SKM-1 (cell line): ENCODE measurements around the gene IRF2BP1.
"Not testable (repeated sequence)": the region's sequence is repeated elsewhere in the genome, so short reads cannot be mapped to it uniquely, and the experiment has no call there.

Experiments used
- DNase-seq: peaks from one replicate; lab custom pipeline; 2025; ENCODE audit not compliant: unreplicated experiment; lab: John Stamatoyannopoulos, UW

Gene IRF2BP1

DNA sequence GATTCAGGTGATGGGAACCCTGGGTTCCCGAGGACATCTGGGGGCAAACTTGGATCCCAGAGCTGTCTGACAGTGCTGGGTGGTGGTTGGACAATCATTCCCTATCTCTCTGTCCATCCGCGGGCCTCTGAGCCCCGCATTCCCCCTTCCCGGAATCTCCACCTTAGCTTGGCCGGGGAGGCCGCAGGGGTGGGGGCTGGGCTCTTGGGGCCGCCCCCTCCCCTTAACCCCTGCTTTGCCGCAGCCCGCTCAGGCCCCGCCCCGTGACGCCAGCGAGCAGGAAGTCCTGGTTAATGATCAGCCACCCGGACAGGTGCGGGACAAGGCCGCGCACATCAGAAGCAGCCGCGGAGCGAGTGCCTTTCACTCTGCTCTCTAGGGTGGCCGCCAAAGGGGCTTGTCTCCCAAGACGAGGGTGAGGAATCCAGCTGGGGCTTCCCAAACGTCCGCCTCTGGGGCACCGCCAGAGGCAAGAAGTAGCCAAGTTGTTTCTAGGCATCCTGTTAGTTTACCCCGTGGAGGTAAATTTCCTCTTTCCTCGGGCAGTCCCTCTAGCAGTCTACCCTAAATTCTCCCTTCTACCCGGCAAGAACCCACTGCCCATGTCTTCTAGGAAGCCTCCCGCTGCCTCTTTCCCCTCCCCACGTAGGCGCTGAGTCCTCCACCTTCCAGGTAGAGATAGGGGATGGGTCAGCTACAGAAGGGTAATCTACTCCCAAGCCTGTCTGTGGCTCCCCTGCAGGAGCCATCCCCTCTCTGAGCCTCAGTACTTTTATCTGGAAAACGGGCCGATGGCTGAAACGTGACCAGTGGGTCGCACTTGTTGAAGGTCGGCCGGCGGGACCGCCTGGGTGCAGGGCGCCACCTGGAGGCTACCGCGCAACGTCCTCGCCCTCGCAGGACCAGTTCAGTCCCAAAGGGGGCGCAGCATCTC is 3.0 kb downstream of the IRF2BP1 start:
- DNase-seq: peak; percentile 30

DNA sequence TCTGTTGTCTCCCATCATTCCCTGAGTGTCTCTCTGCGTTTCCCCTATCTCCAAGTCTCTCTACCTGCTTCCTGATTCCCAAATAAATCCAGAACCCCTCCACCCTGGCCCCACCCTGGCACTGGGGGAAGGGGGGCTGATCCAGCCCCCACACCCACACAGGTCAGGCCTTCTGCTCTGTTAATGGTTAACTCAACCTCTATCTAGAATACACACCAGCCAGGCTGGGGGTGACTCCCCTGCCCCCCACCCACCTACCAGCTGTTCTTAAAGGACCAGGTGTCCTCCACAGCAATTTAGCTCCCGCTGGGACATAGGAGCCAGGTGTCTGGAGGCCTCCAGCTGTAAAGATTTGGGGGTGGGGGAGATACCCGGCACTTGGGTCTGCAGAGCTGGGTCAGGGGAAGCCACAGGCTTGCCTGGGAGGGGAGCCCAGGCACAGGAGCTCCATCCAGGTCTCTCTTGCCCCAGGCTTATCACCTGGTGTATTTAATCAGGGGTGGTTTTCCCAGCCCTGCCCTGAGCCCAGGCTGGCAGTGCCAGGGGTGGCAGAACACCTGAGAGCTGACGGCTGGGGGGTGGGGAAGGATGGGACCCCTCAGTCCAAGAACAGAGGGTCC is 3.9 kb downstream of the IRF2BP1 start:
- no peak for DNase-seq

DNA sequence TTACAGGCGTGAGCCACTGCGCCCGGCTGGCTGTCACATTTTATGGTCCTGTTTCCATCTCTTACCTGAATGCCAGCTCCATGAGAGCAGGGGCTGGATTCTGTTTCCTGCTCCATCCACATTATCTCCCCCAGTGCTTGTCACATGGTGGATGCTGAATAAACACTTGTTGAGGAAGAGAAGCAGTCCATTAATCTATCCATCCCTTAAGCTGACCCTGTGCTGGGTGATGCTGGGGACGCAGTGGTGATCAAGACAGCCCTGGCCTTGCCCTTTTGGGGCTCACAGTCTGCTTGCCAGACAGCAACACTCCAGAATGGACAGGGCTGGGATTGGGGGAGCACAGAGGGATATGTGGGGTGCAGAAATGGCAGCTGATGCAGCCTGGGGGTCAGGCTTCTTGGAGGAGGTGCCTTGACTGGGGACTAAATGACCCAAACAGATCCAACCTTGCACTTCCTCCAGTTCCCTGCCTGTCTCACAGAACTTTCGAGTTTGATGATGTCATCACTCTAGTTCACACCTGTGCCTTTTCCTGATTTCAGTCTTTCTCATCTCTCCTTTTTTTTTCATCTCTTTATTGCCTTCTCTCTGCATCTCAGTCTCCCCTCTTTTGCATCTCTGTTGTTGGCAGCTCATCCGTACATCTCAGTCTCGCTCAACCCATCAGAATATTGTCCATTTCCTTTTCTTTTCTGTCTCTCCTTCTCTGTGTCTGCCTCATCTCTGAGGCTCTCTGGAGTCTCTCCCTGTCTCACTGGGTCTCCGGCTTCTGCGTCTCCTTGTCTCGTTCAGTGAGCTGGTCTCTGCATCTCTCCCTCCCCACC is 4.6 kb downstream of the IRF2BP1 start:
- no peak for DNase-seq

DNA sequence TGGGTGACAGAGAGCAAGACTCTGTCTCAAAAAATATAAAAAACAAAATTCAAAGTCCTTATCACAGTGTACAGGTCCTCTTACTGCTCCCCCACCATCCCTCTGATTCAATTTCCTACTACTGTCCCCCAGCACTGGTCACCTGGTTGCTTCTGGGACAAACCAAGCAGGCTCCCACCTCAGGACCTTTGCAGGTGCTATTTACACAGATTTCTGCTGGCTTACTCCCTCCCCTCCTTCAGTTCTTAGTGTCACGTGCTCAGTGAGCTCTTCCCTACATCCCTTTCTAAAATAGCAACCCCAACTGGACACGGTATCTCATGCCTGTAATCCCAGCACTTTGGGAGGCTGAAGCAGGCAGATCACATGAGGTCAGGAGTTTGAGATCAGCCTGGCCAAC is 6.0 kb downstream of the IRF2BP1 start:
- no peak for DNase-seq

DNA sequence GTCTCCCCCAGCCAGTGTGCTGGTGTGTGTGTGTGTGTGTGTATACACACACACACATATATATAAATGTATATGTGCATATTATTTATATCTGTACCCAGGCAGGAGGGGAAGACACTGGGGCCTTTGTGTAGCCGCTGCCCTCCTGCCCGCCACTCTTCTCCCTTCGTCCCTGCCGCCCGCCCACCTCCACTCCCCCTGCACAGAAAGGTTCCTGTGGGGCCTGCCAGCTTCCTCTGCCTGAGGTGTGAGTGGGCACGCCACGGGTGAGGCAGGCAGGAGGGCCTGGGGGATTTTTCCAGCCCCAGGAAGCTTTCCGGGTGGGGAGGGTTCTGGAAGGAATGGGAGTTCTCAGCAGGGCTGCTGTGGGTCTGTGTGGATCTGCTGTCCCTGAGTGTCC is 6.9 kb downstream of the IRF2BP1 start:
- no peak for DNase-seq

DNA sequence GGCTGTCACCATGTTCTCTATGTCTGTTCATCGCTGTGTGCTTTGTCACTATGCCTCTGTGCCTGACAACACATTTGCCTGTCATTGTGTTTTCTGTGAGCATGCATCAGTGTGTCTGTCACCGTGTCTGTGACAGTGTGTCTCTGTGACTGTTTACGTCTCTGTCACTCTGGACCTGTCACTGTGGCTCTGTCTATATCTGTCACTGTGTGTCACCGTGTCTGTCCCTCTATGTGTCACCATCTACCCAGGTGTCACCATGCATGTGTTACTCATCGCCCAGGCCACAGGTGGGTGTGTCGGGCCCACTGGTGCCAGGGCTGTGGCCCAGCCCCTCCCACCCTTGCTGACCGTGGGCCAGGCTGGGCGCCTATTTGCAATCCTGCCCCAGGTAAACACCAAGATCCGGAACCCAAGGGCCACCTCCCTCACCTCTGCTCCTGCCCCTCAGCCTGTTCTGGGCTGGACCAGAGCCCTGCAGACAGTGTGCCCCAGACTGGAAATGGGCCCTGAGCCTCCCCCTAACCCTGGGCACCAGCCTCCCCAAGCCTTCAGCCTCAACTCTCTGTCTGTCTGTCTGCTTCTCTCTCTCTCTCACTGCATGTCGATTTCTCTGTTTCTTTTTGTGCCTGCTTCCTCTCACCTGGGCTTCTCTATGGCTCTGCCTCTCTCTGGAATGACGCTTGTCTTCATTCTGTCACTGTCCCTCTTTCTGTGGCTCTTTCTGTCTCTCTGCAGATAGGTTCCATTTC is 7.7 kb downstream of the IRF2BP1 start:
- DNase-seq: no peak

DNA sequence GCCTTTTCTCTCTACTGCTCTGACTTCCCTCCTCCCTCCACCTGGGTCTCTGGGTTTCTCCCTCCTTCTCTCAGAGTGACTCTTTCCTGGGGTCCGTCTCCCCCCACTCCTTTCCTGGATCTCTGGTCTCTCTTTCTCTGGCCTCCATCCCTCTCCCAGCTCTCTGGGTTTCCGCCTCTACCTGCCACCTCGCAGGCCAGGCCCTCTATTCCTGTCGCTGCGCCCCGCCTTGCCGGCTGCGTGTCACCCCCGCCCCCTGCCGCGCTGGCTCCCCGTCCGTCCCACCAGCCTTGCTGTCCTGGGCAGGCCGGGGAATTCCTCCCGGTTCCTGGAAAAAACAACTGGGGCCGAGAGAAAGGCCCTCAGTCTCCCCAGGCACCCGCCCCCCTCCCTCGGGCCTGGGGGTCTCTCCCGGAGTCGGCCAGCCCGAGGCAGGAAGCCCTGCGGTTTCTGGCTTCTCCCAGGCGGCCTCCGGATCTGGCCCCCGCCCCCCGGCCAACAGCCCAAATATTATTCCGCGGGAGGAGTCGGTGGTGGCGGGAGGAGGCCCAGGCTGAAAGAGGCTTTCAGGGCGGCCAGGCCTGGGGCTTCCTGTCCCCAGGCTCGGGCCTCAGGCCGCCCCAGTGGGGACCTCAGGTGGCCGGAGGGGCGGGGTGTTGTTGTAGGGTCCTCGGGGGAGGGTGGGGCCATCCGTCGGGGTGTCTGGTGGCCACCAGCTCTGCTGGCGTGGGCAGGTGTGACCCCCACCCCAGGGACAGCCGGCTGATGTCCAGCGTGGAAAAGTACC is 9.3 kb downstream of the IRF2BP1 start:
- no peak for DNase-seq

DNA sequence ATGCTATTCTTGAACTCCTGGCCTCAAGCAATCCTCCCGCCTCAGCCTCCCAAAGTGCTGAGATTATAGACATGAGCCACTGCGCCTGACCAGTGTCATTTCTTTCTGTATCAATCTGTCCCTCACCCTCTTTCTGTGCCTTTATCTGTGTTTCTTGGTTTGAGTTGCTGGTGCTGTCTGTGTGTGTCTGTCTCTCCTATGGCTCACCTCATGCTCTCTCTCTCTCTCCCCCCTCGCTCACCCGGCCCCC is 9.9 kb downstream of the IRF2BP1 start:
- no peak for DNase-seq

DNA sequence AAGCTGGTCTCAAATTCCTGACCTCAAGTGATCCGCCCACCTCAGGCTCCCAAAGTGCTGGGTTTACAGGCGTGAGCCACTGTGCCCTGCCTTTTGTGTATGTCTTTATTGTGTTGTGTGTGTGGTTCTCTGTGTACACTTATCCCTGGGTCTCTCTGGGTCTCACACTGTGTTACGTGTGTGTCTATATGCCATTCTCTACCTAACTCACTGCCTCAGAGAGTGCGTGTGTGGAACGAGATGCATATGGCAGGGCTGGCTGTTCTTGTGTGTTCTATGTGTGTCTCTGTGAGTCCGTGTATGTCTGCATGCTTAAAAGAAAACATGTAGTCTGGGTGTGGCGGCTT is 11.3 kb downstream of the IRF2BP1 start:
- DNase-seq: no peak

DNA sequence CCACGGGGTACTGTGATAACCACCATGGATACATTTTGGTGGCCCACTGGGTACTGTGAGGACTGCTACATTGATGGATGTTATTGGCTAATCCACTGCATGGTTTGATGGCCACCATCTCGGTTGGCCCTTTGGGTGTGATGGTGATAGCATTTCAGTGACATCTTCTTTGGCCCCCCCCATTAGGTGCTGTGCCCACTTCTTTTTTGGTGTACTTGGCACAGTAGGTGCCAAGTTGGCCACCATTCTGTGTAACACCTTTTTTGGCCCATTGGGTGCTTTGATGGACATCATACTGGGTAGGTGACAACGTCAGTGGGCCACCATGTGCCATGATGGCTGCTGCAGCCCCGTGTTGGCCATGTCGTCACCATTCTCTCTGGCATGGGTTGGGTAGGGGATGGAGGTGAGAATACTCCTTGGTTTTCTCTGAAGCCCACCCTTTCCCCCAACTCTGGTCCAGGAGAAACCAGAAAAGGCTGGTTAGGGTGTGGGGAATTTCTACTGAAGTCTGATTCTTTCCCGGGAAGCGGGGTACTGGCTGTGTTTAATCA is 12.6 kb downstream of the IRF2BP1 start:
- DNase-seq: no peak

DNA sequence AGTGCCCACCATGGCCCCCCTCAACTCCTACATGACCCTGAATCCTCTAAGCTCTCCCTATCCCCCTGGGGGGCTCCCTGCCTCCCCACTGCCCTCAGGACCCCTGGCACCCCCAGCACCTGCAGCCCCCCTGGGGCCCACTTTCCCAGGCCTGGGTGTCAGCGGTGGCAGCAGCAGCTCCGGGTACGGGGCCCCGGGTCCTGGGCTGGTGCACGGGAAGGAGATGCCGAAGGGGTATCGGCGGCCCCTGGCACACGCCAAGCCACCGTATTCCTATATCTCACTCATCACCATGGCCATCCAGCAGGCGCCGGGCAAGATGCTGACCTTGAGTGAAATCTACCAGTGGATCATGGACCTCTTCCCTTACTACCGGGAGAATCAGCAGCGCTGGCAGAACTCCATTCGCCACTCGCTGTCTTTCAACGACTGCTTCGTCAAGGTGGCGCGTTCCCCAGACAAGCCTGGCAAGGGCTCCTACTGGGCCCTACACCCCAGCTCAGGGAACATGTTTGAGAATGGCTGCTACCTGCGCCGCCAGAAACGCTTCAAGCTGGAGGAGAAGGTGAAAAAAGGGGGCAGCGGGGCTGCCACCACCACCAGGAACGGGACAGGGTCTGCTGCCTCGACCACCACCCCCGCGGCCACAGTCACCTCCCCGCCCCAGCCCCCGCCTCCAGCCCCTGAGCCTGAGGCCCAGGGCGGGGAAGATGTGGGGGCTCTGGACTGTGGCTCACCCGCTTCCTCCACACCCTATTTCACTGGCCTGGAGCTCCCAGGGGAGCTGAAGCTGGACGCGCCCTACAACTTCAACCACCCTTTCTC is 13.6 kb downstream of the IRF2BP1 start:
- DNase-seq: no peak

DNA sequence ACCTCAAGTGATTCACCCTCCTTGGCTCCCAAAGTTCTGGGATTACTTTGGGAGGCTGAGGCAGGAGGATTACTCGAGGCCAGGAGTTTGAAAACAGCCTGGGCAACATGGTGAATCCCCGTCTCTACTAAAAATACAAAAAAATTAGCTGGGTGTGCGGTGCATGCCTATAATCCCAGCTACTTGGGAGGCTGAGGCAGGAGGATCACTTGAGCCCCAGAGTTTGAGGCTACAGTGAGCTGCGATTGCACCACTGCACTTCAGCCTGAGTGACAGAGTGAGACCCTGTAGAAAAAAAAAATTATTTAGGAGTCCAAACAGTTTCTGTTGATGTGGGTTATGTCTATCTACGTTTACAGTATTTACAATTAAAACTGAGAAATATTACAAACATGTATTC is 15.1 kb downstream of the IRF2BP1 start:
- no peak for DNase-seq

DNA sequence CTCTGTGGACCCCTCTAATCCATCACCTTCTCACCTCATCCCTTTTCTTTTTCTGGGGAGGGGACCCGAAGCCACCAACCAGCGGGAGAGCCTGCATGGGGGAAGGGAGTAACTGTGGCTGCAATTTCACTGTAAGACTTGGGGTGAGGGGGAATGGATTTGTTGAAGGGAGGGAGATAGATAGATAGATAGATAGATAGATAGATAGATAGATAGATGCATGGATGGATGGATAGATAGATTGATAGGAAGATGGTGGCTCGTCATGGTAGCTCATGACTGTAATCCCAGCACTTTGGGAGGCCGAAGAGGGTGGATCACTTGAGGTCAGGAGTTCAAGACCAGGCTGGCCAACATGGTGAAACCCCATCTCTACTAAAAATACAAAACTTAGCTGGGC is 18.7 kb downstream of the IRF2BP1 start:
- not testable (repeated sequence) for DNase-seq

DNA sequence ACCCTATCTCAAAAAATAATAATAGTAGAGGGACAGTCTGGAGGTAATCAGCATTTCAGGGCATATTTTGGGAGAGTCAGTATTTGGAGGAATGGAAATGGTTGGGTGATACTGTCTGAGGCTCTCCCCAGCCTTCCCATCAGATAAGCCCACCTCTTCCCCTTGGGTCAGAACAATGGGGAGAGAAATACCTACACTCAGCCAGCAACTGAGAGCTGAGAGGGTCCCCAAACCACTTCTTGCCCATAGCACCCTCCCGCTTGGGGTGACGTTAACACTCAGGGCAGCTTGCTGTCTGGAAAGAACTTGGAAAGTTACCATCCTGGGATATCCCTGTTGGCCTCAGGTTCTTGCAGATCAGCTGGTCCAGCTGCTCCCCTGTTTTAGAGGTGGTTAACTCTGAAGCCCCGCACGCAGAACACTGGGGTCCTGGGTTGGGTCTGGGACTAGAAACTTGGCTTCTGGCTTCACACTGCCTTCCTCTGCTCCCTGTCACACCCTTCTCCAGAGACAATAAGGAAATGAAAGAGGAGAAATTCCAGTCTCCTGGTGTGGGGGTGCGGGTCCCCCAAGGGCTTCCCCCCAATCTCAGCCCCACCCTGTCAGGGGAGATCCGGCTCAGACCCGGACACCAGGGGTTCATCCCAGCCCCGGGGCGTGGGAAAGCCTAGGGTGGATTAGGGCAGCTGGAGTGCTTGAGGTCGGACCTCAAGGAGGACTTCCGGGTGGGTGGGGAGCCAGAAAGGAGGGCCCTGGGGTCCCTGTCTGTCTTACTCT is 19.4 kb downstream of the IRF2BP1 start:
- DNase-seq: no peak

DNA sequence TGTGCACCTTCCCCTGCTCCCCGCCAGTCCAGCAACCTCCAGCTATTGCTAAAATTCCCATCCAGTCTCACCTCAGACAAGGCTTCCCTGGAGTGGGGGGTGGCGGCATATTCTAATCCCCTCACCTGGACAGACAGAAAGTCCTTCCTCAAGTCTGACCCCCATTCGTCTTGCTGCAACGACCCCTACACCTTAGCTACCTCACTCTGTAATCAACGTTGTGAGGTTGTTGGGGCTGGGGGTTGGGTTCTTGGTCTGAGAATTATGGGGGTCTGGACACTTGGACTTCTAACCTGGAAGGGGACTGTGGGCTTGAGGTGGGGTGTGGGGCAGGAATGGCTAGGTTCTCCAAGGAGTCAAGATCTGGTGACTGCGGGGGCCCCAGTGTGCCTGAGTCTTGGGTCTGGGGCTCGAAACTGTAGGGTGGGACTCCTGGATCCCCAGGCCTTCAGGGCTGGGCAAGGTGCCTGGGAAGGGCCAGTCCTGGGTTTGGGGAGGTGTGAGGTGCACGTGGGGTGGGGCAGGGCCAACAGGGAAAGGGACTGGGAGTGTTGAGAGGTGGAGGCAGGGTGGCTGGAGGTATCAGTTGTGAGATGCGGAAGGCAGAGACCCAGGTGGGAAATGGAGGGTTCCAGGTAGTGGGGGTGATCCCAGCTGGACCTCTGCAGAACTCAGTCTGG is 20.5 kb downstream of the IRF2BP1 start:
- DNase-seq: no peak

DNA sequence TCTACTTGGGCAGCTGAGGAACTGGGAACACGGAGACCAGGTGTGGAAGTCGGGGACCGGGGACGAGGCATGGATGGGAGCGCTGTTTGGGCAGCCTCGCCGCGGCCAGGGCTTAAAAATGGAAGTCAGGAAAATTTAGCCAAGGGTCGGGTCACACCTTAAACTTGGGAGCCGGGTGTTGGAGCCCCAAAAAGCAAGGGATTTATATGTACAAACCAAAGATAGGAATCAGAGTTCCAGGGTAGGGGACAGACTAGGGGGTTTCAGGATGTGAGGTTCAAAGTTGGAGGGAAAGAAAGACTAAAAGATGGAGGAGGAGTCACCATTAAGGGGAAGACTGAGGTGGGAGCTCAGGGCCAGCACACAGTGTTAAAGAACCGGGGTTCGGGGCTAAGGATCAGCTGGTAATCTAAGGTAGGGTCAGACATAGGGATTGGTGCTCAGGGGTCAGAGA is 21.3 kb downstream of the IRF2BP1 start:
- DNase-seq: no peak

DNA sequence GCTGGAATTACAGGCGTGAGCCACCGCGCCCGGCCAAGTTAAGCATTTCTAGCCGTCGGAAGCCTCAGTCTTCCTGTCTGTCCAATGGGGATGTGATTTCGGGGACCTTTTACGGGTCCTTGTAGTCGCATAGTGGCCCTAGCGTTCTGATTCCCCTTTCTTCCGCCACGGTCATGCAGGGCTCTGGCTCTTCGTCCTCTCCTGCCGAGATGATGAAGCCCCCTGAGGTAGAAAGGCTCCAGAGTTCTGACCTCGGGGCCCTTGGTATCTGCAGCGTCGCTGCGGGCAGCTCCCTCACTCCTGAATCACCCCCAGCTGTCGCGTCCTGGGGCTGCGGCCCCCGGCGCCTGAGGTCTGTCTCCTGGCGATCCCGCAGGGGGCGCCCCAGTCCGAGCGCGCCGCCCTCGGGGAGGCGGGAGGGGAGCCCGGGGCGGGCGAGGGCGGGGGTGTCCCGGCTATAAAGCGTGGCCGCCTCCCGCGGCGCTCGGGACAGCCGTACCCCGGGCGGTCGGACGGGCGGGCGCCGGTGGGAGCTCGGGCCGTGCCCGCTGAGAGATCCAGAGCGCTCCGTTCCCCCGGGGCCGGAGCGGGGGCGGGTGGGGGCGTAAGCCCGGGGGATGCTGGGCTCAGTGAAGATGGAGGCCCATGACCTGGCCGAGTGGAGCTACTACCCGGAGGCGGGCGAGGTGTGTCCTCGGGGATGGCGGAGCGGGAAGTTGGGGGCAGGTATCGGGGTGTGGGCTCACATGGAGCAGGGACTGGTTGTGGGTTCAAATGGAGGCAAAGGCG is 21.9 kb downstream of the IRF2BP1 start, which contains the start of gene FOXA3:
Gene FOXA3 (plus strand): TSS at position 487 of the 789 bp plus-strand sequence. CDS start 131 bp downstream, at position 618.
- no peak for DNase-seq
